Fibroblast of pulmonary artery (primary cell): Measurements from ENCODE around the gene GPSM1.

ENCODE experiments used
- DNase-seq: peaks from one replicate; pipeline ENCODE4 v3.0.0-alpha.2; 2010; ENCODE audit warnings: low read depth
- H3K4me3 ChIP-seq: replicated peaks from 2 replicates; pipeline ENCODE4 v1.5.1; 2011; ENCODE audit warnings: low read depth, mild to moderate bottlenecking, control low read depth, low read length, moderate library complexity
- TF ChIP-seq, protein P1 (sequence below): IDR thresholded peaks from 2 replicates; pipeline ENCODE4 v1.5.1; 2011; ENCODE audit warnings: mild to moderate bottlenecking, control low read depth, low read length, inconsistent platforms; ENCODE audit errors: missing control alignments

The GPSM1 gene

DNA sequence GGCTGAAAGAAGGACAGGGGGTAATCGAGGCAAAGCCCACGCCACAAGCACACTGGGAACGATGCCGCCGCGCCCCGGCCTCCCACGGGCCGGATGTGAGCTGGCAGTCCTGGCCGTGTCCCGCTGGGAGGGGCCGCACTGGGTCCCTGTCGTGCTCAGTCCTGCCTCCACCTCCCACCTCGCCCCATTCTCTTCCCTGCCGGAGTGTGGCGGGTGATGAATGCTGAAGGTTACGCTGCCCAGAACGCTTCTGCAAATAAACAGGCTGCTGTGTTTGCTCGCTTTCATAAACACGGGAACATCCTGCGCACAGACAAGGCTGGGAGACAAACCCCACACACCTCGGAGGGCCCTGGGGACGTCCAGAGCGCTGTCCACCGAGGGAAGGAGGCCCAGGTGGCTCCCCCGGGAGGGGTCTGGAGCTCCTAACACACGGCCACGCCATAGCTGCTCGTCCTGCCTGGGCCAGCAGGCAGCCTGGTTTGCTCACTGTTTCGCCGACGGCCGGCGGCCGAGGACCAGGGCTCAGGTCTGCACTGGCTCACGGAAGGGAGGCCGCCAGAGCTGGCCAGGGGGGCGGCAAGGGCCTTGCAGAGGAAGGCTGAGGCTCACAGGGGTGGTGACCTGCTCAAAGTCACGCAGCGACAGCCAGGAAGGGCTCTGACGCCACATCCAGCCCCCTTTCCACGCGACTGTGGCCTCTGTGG, 33.9 kb downstream of the GPSM1 start:
- no peak for DNase-seq
- TF ChIP-seq, protein P1, sequence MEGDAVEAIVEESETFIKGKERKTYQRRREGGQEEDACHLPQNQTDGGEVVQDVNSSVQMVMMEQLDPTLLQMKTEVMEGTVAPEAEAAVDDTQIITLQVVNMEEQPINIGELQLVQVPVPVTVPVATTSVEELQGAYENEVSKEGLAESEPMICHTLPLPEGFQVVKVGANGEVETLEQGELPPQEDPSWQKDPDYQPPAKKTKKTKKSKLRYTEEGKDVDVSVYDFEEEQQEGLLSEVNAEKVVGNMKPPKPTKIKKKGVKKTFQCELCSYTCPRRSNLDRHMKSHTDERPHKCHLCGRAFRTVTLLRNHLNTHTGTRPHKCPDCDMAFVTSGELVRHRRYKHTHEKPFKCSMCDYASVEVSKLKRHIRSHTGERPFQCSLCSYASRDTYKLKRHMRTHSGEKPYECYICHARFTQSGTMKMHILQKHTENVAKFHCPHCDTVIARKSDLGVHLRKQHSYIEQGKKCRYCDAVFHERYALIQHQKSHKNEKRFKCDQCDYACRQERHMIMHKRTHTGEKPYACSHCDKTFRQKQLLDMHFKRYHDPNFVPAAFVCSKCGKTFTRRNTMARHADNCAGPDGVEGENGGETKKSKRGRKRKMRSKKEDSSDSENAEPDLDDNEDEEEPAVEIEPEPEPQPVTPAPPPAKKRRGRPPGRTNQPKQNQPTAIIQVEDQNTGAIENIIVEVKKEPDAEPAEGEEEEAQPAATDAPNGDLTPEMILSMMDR, result no peak
- no peak overlapping the region for H3K4me3 ChIP-seq

DNA sequence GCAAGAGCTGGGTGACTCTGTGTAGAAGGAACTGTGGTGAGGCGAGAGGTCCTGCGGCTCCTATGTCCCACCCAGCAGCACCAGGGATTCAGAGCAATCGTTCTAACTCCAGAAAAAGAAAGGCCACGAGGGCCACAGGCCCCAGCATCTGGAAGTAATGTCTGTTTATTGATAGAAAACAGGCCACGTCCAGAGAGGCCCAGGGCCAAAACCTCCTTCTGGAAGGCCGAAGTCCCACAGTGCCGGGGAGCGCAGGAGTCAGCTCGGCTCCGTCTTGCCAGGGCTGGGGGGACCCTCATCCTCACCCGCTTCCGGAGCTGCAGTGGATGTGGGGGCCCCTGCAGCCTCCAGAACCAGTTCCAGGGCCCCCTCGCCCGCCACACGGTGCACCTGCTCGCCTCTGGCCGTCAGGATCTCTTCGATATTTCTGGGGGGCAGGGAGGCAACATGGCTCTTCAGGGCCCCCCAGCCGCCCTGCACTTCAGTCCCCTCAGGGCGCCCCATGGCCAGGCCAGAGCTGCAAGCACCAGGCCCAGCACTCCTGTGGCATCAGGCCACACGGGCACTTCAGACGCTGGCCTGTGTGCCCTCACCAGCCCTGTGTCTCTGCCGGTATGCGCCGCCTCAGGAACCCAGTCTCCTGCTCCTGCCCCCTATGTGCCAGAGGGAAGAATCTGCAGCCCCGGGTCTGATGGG, 34.6 kb downstream of the GPSM1 start:
- TF ChIP-seq, protein P1, result no peak
- DNase-seq, result no peak
- H3K4me3 ChIP-seq, result no peak overlapping the region

DNA sequence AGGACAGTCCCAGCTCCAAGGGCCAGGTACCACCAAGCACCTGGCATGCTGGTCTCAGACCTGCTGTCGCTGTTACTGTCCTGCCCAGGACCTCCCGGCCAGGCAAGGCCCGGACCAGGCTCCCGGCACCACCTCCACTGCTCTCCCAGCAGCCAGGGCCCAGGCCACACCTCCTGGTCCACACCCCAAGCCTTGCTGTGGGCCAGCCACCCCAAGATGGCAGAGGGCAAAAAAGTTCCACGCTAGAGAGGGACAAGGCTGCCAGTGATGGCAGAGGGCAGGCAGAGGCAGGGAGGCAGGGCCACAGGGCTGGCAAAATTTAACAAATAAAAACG, 35.1 kb downstream of the GPSM1 start:
- DNase-seq, result no peak
- TF ChIP-seq, protein P1, result no peak
- no peak overlapping the region for H3K4me3 ChIP-seq

DNA sequence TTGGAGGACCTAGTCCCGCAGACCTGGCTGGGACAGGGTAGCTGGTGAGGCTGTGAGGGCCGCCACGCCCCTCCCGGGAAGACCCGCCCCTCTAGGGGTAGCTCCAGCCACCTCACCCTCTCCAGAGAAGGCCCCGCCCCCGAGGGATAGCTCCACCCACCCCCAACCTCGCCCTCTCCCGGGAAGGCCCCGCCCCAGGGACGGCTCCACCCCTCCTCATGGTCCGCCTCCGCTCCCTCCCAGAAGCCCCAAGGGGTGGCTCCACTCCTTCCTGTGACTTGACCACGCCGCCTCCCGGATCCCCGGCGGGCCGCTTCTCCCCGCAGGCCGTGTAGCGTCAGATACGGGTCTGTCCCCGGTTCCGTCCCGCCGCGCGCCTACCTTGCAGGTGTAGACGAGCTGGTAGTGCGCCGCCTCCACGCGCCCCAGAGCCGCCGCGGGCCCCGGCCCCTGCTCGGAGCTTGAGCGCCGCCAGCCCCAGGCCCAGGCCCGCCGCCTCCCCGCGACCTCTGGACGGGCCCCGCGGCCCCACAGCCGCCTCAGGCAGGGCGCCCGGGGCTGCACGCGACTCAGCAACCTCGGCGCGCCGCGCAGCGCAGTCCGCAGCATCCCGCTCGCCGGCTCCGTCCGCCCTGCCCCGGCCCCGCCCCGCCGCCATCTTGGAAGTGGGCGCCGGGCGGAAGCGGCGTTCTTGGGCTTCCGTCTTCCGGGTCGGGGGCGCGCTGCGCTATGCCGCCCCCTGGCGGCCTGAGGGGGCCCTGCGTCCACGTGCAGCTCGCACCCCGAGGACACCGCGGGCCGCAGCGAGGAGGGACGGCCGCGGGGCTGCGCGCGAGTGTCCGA, 36.0 kb downstream of the GPSM1 start, which contains the start of gene DNLZ:
Gene DNLZ (minus strand): TSS at position 639 of the 843 bp plus-strand sequence. CDS start 30 bp downstream, at position 609.
- TF ChIP-seq, protein P1, result peak; percentile 49
- peak within 1 kb of the TSS; percentile 73 for H3K4me3 ChIP-seq
- peak; percentile 95 for DNase-seq

DNA sequence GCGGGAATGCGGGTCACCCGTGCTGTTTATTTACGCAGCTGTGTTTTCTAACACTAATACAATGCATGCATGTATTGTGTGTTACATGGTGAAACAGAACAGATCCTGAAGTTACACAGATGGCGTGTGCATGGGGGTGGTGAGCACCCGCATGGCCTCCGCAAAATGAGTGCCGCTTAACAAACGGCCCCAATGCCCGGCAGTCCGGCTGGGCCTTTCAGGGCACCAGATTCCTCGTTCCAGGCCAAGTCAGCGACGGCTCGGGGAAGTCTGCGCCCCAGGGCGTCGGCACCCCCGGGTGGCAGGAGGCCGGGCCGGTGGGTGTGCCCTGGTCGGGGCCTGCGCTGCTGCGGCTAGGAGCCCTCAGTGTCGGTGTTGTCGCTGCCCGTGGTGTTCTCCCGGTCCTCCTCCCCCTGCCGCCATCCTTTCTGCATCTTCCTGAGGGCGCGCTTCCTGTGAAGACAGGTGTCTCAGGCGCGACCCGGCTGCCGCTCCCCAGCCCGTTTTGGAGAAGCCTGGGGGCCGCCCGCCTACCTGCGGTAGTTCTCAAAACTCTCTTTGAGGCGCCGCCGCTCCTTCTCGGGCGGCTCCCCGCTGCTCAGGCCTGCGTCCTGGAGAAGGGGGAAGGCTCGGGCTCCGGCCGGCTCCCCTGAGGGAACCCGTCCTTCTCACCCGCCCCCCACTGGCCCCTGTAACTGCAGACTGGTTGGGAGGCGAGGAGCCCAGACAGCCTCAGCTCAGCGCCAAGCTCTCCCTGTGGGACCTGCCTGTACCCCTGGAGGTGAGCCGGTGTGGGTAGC, 36.8 kb downstream of the GPSM1 start:
- TF ChIP-seq, protein P1, result no peak
- no peak for DNase-seq
- H3K4me3 ChIP-seq, result no peak overlapping the region
